NCI-H2081 (cell line): ENCODE measurements around the gene GIGYF1.
"Not testable (repeated sequence)": the region's sequence is repeated elsewhere in the genome, so short reads cannot be mapped to it uniquely, and the experiment has no call there.

Experiments
- DNase-seq, 2 experiments: peaks; one replicate each; lab custom pipeline; 2025; lab: John Stamatoyannopoulos, UW

Gene GIGYF1

DNA sequence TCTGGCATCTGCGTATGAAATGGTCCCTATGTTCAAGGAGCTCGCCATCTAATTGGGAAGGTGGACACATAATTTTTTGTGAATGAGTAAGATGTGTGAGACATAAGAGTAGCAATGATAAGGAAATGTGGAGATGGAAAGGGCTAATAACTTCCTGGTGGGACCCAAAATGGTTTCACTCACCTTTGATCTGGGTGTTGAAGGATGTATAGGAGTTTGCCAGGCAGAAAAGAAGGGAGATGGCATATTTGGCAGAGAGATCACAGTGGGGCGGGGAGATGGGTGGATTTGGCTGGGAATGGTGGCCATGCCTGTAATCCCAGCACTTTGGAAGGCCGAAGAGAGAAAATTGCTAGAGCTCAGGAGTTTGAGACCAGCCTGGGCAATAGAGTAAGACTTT, 16.4 kb upstream of the GIGYF1 start:
- no peak for DNase-seq

DNA sequence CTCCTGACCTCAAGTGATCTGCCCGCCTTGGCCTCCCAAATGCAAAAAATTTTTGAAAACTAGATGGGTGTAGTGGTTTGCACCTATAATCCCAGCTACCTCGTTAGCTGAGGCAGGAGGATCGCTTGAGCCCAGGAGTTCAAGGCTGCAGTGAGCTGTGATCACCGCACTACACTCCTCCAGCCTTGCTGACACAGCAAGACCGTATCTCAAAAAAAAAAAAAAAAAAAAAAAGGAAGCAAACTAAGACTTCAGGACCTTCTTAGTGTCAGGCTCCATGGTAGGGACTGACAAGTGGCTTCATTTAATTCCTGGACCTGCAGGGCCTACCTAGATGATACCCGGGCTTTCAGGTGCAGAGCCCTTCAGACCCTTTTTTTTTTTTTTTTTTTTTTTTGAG, 14.3 kb upstream of the GIGYF1 start:
- no peak for DNase-seq

DNA sequence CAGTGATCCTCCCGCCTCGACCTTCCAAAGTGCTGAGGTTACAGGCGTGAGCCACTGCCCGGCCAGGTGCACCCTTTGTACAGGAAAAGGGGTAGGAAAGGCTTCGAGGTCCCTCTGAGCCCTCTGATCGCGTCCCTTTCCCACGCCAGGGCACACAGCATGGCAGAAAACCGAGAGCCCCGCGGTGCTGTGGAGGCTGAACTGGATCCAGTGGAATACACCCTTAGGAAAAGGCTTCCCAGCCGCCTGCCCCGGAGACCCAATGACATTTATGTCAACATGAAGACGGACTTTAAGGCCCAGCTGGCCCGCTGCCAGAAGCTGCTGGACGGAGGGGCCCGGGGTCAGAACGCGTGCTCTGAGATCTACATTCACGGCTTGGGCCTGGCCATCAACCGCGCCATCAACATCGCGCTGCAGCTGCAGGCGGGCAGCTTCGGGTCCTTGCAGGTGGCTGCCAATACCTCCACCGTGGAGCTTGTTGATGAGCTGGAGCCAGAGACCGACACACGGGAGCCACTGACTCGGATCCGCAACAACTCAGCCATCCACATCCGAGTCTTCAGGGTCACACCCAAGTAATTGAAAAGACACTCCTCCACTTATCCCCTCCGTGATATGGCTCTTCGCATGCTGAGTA, 12.7 kb upstream of the GIGYF1 start:
- DNase-seq: no peak

DNA sequence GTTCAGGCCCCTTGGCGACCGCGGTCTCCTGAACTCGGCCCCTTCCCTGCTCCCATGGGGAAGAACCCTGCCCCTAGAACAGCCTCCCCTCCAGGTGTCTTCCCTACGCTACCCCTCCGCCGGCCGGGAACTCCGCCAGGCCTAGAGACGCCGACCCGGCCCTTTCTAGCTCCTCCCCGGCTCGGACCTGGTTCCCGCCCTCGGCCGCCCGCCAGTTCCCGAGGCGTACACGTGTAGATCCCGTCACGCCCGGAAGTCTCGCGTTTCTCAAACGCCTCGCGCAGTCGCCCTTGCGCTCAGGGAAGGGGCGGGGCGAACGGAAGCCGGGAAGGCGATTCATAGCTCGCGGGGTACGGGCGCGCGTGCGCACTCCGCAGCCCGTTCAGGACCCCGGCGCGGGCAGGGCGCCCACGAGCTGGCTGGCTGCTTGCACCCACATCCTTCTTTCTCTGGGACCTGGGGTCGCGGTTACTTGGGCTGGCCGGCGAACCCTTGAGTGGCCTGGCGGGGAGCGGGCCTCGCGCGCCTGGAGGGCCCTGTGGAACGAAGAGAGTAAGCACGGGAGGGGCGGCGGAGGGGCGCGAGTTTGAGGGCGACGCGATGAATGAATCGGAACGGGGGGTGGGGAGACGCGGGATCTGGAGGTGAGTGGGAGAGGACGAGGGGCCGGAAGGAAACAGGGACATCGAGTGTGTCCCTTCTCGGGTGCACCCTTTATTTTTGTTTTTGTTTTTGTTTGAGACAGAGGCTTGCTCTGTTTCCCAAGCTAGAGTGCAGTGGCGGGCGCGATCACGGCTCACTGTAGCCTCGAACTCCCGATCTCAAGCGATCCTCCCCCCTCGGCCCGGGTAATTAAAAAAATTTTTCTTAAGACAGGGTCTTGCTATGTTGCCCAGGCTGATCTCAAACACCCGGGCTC, 12.0 kb upstream of the GIGYF1 start, which contains the start of gene POP7:
Gene POP7 (plus strand): TSS at position 369 of the 919 bp plus-strand sequence. CDS start 710 bp downstream, outside the sequence.
- peak; percentile 99 for DNase-seq

DNA sequence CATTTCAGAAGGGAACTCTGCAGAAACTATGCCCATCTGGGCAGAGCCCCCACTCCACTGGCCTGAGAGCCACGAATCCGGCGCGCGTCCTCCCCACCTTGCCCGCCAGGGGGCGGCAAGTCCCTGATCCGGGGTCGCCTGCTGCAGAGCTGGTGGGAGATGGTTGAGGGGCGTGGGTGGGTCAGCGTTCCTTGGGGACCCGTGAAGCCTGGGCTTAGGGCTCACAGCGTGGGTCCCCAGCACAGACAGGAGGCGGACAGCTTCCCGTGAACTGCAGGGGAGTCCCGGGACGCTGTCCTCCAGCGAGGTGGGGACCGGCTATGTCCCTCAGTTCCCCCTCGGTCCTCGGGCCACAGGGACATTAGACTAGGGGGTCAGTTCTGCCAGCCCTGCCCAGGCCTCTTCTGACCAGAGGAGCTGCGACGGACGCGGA, 11.3 kb upstream of the GIGYF1 start:
- peak; percentile 58 to 64 for DNase-seq

DNA sequence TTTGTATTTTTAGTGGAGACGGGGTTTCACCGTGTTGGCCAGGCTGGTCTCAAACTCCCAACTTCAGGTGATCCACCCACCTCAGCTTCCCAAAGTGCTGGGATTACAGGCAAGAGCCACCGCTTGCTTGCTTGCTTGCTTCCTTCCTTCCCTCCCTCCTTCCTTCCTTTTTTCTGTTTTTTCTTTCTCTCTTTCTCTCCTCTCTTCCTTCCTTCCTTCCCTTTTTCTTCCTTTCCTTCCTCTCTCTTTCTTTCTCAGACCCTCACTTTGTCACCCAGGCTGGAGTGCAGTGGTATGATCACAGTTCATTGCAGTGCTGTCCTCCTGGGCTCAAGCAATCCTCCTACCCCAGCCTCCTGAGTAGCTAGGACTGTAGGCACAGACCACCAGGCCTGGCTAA, 7.0 kb upstream of the GIGYF1 start:
- not testable (repeated sequence) for DNase-seq

DNA sequence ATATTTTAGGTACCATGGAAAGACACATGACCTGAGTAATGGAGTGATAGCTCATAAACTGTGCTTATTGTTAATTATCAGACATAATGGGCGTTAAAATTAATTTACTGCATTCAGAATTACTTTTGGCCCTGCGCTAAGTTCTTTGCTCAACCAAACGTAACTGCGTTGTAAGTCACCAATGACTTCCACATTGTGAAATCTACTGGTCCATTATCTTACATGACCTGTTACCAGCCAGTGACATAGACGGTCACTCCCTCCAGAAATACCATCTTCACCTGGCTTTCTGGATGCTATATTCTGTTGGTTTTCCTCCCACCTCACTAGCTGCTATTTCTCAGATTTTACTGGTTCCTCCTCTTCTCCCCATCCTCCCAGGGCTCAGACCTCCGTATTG, 5.0 kb upstream of the GIGYF1 start:
- no peak for DNase-seq

DNA sequence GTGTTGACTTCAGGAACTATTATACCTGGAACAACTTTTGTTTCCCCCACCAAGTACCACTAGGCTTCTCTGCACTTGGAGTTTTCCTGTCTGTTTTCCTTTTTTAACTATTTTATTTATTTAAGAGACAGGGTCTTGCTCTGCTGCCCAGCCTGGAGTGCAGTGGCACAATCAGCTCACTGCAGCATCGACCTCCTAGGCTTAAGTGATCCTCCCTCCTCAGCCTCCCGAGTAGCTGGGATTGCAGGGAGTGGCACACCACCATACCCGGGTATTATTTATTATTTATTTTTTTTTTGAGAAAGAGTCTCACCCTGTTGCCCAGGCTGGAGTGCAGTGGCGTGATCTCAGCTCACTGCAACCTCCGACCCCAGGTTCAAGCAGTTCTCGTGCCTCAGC, 2.1 kb upstream of the GIGYF1 start:
- DNase-seq: no peak

DNA sequence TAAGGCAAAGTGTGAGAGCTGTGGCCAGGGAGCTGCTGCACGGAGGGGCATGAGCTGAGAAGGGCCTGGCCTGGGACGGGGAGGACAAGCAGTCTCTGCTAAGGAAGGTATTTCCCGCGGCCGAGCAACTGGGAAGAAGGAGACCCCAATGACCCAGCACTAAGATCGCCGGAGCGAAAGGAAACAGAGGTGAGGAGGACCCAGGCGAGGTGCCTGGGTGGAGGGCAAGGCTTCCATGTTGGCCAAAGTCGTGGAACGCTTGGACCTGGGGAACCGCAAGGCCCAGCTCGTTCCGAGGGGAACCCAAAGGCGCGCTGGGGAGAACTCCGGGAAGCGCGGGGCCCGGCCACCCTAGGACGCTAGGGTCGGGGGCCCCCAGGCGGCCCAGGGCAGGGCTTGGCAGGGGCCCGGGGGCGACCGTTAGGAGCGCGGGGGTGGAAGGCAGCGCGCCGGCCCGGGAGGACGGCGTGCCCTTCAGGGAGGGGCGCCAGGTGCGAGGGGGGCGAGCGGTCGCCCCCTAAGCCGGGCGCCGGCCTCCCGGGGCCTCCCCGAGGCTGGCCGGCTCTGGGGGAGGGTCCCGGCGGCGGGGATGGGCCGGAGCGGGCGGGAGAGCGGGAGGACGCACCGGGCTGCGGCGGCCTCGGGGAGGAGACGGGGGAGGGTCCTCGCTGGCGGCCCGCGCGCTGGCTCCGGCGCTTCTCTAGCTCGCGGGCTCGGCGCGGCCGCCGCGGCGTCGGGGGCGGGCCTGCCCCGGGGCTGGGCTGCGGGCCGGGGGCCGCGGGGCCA, 545 bp downstream of the GIGYF1 start:
- no peak for DNase-seq

DNA sequence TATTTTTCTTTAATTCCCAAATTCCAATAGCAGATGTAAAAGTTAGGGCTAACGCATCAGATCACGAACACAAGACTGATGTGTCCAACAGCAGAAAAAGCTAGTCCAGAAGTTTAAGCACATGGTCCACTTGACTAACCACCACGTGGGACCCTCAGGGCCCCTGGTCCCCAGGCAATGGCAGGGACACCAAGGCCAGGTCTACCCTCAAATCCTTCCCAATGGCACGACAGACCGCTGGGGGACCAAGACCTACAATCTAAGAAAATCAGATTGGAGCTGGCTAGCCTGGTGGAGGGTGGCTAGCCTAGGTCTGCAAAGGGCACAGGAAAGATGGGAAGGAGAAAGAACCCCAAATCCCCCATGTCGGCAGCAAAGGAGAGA, 1.5 kb downstream of the GIGYF1 start:
- DNase-seq: no peak

DNA sequence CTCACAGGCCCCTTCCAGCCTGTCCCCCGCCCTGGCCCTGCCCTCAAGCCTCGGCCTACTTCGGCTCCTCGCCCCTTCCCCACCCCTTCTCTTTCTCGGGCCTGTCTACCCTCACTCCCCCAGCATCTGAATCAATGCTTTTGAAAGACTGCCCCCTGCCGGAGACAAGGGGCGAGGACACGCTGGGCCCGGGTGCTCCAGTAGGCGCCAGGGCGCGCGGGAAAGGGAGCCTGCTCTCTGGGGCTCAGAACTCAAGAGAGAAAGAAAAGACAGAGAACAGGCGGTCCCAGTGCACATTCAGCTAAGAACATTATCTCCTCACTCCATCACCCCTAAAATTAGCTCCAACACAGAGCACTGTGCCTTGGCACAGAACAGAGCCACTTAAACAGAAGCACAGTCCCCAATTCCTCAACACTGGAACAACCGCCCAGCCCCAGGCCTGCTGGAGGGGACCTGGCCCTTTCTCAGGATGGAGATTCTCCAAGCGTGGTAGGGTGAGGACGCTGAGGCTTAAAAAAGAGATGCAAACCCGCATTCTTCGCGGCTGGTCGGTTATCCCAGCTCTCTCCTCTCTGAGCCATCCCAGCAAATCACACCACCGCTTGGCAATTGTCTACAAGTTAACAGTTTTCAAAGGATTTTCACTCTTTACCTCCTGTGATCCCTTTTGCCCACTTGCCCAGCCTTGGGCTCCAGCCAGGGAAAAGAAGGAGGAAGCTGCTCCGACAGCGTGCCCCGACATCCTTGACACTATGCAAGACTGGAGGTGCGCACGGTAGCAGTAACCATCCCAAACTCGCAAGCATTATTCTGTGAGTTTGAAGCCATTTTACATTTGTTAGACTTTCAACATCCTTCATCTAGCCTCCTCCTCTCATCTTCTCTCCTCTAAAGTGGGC, 2.1 kb downstream of the GIGYF1 start:
- peak; percentile 71 to 85 for DNase-seq

DNA sequence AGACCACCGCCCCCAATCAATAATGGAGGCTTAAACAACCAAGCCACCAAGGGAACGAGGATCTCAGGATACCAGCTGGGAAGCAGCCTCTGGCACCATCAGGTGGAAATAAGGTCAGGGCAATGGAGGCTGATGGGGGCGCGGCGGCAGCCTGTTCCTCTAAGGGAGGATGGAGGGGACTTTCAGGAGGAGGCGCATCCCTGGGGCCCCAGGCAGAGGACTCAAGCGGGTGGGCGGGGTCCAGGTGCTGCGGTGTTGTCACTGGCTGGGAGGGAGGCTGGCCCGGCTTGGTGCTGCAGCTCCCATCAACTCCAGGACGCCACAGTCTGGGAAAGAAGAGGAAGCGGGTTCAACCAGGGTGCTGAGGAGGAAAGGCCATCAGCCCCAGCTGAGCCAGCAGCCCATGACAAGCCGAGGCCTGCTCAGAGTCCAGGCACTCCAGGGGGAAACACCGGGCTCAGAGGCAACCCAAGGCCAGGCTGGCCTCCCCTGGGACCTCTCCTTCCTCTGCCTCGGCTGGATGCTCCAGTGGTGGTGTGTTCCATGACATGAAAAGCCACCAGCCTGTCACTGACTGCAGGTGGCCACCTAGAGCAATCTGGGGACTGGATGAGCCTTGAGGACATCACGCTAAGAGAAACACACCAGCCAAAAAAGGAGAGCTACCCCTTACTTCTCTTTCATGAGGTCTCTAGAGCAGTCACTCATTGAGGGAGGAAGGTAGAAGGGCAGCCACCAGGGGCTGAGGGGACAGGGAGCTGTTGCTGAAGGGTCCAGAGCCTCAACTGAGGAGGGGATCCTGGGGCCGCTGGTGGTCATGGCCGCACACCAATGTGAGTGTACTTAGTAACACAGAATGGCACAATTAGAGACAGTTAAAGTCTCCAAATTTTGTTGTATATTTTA, 4.6 kb downstream of the GIGYF1 start:
- DNase-seq: no peak

DNA sequence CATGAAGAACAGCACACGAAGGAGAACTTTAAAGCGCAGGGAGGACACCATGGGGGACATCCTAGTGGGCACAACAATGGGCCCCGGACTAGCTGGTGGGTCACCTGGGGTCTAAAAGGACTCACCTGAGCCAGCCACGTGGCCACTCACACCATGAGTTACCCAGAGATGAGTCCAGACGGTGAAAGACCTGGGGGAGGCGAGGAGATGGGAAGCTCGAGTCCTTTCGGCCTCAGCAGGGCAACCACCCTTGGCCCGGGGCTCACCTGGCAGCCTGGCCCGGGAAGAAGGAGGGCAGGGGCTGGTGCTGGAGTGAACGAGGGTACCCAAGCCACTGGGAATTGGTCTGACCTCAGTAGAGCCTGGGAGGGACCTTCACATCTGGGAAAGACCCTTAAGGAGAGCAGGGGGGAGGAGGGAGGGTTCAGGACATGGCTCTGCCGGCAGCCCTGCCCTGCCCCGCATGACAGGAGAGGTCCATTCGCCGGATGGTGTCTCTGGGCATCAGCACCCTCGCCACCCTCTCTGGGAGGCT, 5.7 kb downstream of the GIGYF1 start:
- DNase-seq: no peak

DNA sequence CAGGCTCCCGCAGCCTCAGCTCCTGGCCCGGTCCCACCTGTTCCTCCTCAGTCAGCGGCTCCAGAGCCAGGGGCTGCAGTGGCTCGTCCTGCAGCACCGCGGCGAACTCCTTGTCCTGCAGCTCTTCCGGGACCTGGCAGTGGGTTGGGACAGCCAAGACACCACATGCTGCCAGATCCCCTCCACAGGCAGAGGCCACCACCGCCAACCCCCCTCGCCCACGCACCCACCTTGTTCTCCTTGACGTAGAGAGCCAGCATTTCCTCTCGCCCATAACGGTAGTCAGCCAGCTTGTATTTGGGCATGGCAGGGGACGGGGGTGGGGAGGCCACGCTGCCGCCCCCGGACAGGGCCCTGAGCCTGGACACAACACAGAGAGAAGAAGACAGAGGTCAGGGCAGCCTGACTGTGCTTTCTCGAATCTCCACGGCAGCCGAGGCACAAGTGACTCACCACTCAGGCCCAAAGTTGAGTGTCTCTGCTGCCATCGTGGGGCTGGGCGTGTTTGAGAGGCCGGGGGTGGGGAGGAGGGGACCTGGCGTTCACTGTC, 6.2 kb downstream of the GIGYF1 start:
- DNase-seq: no peak

DNA sequence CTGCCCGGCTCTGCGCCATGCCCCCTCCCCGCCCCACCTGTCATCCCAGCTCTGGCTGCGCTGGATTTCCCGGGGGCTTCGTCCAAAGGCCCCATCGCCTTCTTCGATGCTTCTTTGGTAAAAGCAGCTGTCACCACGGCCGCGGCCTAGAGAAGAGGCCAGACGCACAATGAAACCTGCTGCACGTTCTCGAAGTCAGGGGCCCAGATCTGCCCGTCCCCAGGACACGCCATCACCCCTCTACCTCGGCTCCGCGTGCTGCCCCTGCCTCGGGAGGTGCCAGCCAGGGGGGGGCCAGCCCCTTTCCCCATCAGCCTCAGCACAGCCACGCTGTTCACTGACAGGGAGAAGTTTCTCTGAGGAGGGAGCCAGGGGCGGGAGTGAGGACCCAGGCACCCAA, 6.8 kb downstream of the GIGYF1 start:
- DNase-seq: no peak

DNA sequence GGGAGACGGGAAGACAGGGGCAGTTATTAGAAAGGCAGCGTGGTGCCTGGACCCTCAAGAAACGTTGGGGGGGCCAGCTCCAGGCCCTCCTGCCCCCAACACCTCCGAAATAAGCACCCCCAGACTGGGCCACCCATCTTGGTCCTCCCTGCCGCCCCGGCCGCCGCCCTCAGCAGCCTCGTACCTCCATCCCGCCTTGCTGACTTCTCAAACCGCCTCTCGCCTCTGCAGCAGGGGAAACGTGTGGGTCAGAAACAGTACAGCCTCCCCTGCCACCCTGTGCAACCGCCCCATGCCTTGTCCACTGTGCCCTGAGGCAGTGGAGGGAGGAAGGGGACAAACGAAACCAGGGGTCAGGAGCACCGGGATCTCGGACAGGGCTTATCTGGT, 7.2 kb downstream of the GIGYF1 start:
- DNase-seq: no peak

DNA sequence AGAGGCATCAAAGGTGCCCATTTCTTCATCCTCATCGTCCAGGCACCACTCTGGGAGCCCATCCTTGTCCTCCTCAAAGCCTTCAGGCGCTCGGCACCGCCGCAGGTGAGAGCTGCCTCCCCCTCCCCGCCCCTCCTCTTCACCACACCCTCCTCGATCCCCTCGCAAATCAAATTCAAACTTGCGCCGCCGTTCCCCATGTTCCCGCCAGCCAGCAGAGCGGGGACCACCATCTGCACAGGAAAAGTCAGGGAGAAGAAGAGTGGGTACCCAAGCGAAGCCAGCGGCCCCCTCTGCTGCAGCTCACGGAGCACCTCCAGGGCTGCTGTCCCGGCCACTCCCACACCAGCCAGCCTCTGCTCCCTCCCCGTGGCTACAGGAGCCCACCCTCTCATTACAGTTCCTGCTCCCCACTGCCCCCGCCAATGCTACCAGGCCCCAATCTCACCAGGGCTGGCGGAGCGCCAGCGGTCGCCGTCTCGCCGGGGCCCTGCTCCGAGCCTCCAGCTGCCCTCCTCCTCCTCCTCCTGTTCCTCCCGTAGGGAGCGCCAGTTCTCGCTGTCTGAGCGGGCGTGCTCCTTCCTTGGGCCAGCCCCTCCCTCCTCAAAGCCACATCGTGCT, 7.7 kb downstream of the GIGYF1 start:
- no peak for DNase-seq

DNA sequence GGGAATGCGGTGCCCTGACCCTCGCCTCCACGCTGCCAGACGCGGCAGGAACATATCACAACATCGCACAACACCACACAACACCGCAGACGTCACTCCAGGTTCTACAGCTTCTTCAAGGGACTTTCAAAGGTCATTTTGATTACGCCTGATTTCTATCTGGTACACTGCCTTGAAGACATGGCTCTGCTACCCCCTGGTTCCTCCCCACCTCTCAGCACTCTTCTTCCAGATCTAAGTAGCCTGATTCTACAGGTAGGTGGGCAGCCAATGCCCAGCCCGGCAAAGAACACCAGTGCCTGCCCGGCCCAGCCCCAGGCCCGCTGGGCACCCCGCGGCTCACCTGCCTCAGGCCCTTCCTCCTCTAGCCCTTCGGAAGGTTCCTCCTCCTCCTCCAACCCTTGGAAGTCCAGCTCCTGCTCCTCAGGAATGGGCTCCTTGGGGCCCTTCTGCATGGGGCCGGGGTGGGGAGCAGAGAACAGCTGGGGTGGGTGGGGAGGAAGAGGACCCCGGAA, 8.4 kb downstream of the GIGYF1 start:
- DNase-seq: no peak

DNA sequence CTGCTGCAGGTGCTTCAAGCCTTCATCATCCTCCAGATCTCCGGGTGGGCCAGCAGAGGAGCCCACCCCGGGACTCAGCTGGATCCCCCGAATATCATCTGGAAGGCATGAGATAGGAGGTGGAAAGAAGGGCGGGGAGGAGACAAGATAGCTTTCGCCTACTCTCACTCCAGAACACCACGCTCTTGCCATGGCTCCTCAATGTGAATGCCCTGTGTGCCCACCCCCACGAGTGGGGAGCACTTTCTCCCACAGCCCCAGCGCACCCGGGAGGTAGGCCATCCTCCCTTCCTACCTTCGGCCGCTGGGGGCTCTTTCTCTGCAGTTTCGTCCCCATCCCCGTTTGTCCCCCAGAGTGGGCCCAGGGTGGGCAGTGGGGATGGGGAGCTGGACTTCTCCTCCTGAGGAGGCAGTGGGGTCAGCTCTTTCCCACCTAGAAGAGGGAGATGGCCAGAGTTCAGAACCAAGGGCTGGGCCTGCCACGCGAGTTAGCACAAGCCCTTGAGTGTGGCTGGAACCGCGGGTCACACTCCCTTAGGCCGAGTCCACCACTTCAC, 8.9 kb downstream of the GIGYF1 start:
- no peak for DNase-seq
